CD4-positive, alpha-beta T cell treated with Interleukin-21 for 1 hour (primary cell): ENCODE measurements around the gene TBC1D2B.

Experiments
- DNase-seq: peaks from one replicate; pipeline ENCODE4 v3.0.0-alpha.2; 2020

Gene TBC1D2B

DNA sequence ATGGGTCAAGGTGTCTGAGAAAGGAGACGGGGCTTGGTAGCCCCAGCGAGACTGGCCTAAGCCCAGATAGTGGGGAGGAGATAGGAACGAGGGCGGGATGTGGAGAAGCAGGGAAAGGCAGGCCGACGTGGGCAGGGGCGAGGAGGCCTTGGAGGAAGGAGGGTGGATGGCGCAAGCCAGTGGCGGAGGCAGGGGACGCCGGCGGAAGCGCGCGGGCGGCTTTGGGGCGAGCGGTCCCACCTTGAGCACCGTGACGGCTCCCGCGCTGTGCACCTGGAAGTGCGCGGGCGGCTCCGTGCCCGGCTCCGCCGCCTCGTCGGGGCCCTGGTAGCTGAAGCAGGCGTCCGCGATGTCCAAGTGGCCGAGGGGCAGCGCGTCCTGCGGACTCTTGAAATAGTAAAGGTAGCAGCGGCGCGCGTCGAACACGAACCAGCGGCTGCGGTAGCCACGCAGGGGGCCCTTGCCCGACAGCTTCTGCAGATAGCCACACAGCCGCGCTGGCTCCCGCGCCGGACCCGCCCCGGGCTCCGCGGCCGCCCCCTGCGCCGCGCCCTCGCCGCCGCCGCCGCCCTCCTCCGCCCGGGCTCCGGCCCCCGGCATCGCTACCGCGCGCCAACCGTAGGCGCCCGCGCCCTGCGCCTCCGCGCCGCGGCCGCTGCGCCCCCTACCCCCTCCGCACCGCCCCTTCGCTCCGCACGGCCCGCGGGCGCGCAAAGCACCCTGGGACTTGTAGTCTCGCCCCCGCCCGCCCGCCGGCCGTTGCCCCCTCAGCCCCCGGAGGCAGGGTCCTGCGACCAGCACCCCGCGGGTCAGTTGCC is at the start of gene TBC1D2B:
TSS of gene TBC1D2B (minus strand) at position 659 of the 818 bp plus-strand sequence. CDS start at position 600, 59 bp downstream.
- DNase-seq, result peak; percentile 74

DNA sequence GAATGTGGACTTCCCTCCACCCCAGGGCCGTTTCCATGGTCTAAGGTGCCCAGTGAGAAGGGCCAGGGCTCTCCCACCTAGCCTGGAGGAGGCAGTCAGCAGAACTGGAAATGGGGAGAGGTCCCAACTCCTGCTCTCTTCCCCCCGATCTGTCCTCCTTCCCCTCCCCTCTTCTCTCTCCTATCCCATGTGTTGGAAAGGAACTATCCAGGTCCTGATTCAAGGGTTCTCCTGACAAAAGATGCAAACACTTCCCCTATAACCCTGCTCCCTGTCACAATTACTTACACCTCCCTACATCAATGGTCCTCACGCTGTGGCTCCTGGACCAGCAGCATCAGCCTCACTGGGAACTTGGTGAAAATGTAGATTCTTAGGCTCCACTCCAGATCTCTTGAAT is 47.8 kb upstream of the TBC1D2B start:
- DNase-seq, result no peak

GRCh38 chr15:78120523-78120922 is 43.0 kb upstream of the TBC1D2B start:
- no peak for DNase-seq

DNA sequence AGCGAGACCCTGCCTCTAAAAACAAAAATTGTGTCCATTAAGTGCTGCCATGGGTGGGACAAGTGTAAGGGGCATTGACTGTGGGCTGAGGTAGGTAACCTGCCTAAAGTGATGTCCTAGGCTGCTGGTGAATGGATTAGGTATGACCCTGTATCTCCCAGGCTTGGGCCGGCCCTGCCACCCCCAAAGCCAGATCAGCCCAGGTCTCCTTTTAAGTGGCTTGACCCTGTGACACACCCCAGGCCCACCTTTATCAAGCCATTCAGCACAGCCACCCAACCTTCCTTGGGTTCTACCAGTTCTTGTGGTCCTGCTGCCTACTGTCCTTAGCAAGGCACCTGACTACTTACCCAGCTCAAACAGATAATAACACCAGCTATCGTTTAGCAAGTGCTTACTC is 35.0 kb upstream of the TBC1D2B start:
- DNase-seq, result no peak

DNA sequence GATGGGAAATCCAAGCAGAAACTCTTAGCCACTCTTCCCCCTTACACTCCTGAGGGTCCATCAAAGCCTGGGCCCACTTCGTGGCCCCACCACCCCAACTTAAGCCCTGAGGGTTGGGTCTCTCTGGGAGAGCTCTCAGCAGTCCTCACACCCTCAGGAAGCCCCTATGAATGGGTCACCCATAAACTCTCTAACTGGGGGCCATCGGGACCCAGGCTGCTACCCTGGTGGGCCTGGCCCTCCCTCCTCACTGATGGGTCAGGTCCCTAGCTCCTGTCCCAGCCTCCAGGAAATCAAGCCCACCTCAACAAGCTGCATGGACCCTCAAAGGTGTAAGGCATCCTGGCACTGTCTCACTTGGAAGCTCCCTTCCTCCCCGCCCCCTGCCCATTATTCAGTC is 34.3 kb upstream of the TBC1D2B start:
- DNase-seq, result no peak

- DNase-seq, result no peak
These were observed 33.5 kb upstream of the TBC1D2B start for GRCh38 chr15:78110916-78111475.

DNA sequence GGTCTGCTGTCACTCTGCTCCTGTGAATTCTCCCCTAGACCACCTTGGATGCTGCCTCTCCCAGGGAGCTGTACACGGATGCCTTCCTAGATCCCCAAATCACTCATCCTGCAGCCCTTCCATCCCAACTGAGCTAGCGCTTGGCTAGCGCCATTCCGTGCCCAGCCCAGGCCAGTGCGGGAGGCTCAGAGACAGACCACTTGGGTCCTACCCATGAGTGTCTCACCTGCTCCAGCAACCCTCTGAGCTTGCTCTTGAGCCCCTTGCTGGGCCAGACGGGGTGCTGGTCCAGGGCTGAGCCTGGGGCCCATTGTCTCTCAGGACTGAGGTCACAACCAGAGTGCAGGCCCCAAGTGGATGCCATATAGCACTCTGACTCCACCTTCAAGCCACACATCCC is 32.6 kb upstream of the TBC1D2B start:
- DNase-seq, result no peak

DNA sequence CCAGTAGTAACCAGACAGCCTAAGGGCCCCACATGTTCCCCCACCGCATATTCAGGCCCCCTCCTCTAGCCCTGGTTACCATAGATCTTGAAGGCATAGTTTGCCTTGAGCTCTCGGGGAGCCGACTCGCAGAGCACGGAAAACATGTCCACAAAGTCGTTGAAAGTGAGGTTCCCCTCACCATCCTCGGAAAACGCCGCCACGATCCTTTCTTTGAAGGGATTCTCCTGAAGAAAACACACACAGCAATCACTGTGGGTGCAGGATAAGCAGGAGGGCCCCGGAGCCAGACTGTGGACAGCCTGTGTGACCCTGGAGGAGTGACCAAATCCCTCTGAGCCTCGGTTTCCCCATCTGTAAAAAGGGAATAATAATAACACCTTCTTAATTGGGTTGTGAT is 31.6 kb upstream of the TBC1D2B start:
- DNase-seq, result no peak

DNA sequence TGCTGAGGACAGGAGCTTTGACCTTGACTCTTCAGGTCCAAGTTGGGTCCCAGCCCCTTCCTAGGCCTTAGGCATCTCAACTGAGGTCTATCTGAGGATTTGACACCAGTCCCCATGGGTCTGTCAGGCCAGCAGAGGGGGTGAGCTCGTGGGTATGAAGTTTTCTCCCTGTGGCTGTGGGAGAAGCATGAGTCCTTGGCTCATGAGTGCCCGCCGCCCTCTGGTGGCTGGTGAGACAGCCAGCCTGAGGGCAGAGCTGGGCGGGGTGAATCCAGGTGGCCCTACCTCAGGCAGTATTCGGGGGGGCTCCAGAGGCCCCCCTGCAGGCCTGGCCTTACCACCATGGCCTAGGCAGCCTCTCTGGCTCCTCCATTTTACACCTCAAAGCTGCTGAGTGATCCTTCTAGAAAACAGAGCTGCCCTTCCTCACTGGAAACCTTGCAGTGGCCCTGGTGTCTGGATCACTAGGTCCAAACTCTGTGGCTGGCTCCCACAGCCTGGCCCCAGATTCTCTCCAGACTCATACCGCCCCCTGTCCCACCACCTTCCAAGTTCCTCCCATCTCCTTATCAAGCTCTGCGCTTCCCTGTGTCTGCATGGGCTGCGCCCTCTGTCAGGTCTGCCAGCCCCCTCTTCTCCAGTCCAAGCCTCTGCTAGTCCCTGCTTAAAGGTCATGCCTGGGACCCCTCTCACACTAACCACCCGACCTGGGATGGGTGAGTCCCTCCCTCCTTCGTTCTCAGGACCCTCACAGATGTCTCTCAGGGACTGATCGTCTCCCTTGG is 31.0 kb upstream of the TBC1D2B start:
- DNase-seq, result peak; percentile 88

- no peak for DNase-seq
These were observed 30.0 kb upstream of the TBC1D2B start for GRCh38 chr15:78107471-78107870.

DNA sequence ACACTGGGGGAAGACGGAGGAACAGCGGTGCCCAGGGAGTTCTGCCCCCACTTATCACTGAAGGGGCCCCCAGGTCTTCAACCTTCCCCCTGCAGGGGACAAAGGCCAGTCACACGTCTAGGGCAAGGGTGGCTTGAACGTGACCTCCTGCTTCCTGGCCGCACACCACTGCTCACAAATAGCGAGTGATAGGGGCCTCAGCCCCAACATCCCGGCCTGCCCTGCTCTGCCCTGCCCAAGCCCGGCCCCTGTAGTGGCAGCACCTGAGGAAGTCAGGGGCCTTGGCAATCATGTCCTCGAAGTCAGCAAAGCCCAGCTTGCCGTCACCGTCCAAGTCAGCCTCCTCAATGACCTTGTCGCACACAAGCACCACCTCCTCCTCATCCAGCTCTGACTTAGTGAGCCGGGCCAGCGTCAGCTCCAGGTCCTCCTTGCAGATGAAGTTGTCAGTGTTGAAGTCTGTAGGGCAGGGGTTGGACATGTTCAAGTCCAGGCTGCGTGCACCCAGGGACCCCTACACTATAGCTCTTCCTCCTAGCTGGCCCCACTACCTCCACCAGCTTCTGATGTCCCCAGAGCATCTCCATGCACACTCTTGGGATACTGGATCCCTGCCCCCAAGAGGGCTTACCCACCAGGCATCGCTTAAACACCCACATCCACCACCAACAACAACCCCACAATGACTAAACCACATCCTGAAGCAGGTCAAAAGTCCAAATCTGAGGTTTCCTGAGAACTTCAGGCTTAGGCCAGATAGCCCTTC is 28.1 kb upstream of the TBC1D2B start:
- DNase-seq, result no peak

- DNase-seq, result no peak
These were observed 27.3 kb upstream of the TBC1D2B start for GRCh38 chr15:78104566-78105475.

- no peak for DNase-seq
These were observed 26.6 kb upstream of the TBC1D2B start for GRCh38 chr15:78104119-78104479.

DNA sequence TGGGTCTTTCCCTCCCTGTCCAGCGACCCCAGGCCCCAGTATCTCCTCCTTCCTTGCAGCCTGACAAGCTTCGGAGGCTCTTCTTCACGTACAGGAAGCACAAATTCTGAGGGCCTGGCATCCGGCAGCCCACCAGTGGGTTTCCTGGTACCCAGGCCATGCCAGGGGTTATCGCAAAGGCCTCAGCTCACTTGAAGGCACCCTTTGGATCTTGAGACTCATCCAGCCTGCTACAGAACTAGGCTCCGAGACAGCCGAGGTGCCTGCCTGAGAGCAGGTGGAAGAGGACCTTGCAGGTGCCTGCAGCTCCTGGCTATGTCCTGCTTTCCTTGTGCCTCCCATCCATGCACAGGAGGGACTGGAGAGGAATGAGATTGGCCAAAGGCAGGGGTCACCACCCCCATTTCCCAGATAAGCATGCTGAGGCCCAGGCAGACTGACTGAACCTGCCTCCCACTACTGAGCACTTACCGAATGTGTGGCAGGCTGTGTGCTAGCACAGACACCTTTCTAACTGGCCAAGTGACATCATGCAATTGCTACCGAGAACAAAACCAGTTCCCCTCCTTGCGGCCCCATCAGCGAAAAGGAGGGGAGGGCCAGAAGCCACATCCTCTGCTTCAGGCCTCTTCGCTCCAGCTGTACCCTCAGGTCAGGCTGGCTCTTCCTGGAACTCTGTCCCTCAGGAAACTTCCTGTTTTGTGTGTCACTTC is 26.1 kb upstream of the TBC1D2B start:
- DNase-seq, result peak; percentile 67

- no peak for DNase-seq
These were observed 25.2 kb upstream of the TBC1D2B start for GRCh38 chr15:78102741-78103140.

DNA sequence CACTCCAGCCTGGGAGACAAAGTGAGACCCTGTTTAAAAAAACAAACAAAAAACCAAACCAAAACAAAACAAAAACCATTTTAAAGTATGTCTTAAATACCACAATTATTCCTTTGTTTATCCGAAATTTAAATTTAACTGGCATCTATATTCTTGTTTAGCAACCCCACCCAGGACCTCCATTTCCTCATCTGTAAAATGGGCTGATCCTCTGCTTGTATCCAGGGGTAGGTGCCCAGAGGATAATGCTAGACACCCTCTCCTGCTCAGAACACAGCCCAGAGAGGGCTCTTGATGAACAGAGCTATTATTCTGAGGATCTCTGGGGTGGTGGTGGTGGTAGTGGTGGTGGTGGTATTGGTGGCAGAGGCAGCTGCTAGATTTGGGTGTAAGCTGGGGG is 24.7 kb upstream of the TBC1D2B start:
- no peak for DNase-seq

GRCh38 chr15:78101423-78102105 is 24.1 kb upstream of the TBC1D2B start:
- no peak for DNase-seq

DNA sequence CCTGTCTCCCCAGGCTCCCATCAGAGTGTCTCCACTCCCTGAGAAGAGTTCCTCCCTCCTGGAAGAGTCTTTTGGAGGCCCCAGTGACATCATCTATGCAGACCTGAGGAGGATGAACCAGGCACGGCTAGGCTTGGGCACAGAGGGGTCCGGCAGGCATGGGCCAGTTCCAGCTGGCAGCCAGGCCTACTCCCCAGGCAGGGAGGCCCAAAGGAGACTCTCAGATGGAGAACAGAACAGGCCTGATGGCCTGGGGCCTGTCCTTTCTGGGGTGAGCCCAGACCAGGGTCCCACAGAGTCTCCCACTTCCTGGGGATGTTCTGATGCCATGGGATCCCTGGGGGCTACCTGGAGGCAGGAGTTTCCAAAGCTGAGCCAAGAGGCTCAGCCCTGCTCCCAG is 23.4 kb upstream of the TBC1D2B start:
- no peak for DNase-seq

DNA sequence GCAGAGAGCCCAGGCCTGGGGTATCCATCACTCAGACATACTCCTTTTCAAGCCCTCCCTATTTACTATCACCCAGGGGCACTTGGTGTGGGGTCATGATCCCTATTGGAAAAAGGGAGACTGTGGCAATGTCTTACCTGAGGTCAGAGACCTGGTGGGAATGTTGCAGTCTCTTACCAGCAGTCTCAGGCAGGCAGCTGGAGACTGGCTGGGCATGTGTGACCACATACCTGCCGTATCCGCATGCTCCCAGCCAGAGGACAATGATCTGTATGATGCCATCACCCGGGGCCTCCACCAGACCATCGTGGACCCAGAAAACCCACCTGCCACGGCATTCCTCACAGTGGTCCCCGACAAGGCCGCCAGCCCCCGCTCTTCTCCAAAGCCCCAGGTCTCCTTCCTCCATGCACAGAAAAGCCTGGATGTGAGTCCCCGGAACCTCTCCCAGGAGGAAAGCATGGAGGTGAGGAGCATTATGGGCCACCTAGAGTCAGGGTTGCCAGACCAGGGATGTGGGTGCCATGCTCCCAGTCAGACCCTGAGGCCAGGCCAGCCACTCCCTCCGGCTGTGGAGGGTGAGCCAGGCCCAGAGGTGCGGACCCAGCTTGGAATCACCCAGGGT is 20.7 kb upstream of the TBC1D2B start:
- no peak for DNase-seq

DNA sequence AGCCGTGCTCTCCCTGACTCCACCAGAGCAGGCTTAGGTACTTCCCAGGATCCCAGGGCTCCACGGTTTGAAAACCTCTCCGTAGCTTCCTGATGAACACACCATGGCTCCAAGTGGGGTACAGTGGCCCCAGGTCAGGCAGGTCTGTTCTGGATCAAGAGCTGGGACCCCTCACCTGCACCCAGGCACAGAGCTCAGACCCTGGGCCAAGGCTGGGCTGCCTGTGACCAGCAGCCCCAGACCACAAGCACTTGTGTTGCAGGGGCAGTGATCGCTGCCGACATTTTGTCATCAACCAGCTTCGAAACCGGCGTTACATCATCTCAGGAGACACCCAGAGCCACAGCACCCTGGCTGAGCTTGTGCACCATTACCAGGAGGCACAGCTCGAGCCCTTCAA is 20.2 kb upstream of the TBC1D2B start:
- DNase-seq, result no peak
